Measurements from ENCODE around the gene LTBP3. TPM values are rescaled to one million over a fixed set of nuclear protein-coding genes. Genes with fewer than 3 reads are reported as not detected.

The LTBP3 gene
- total RNA-seq, 3 donors from 2014 or later, result 63.0 to 98.9 (median 95.7) TPM

DNA sequence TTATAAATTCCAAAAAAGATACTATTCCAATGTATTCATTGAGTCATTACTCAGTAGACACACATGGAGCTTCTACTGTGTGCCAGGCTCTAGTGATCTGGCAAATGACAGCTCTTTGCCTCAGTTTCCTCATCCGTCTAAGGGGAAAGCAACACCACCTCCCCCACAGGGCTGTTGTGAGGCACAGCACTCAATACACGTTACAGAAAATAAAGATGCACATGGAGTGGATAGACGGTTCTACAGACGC is 65.8 kb downstream of the LTBP3 start:
- H3K27me3 ChIP-seq, result no peaks in the 10 kb centered on the region
- no peak for TF ChIP-seq POLR2AphosphoS5 (IDR thresholded peaks at IDR 0.05)
- TF ChIP-seq CTCF (IDR thresholded peaks at IDR 0.05), result no peak
- TF ChIP-seq POLR2A (IDR thresholded peaks at IDR 0.05), result no peak
- DNase-seq (ENCODE audit: low spot score in 2 of 2), result no peak
- no peaks in the 10 kb centered on the region for H3K36me3 ChIP-seq
- peaks cover 39 to 77% of the 10 kb centered on the region in 2 donors for H3K4me1 ChIP-seq
- H3K27ac ChIP-seq, result peak overlapping the region; percentile 98 to 99
- intact Hi-C loops (cut with DNase I; ENCODE audit: low total_unique reads), result no loop called here
- no peaks in the 10 kb centered on the region for H3K9me3 ChIP-seq
- peak overlapping the region in 2 of 3 donors; percentile 1 to 40 for H3K4me3 ChIP-seq

DNA sequence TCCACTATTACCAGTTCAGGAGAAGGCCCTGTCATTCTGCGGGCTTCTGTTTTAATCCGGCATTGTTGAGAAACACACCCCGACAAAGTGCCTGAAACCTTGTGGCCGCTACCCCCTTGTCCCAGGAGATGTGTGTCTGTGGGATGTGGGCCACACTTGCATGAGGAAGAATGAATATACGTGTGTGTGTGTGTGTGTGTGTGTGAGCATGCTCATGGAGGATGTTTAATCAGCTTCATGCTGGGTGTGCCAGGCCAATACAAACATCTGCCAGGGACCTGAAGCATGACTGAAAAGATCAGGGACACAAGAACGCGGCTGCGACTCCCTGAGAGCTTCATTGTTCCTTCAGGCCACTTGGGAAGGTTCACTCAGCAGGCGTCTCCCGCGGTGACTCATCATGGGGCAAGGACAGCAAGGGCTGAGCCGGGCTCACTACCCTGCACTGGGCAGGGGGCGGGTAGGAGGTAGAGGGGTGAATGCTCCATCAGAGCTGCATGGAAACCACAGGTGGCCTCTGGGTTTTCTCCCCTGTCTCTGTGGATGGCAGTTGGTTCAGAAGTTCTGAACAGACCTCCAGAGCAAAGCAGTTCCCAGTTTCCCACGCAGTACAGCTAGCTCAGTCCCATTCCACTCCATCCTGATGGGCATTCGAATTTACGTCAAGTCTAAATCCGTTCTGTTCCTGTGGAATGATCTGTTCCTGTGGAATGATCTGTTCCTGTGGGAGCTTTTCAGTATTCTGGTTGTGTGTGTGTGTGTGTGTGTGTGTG is 66.4 kb downstream of the LTBP3 start:
- no peak for TF ChIP-seq POLR2A (IDR thresholded peaks at IDR 0.05)
- TF ChIP-seq POLR2AphosphoS5 (IDR thresholded peaks at IDR 0.05), result peak; percentile 53 to 82 (median 59)
- TF ChIP-seq CTCF (IDR thresholded peaks at IDR 0.05), result no peak
- Histone ChIP-seq H3K4me3 (peak overlapping the region in 2 of 3 donors; percentile 4 to 40), H3K4me1 (peaks cover 43 to 80% of the 10 kb centered on the region in 2 donors), H3K36me3 (no peaks in the 10 kb centered on the region), H3K9me3 (no peaks in the 10 kb centered on the region), H3K27me3 (no peaks in the 10 kb centered on the region), H3K27ac (peak overlapping the region; percentile 98 to 99)
- DNase-seq (ENCODE audit: low spot score in 2 of 2), result peak; percentile 92 to 93
- intact Hi-C loops (cut with DNase I; ENCODE audit: low total_unique reads), result no loop called here

DNA sequence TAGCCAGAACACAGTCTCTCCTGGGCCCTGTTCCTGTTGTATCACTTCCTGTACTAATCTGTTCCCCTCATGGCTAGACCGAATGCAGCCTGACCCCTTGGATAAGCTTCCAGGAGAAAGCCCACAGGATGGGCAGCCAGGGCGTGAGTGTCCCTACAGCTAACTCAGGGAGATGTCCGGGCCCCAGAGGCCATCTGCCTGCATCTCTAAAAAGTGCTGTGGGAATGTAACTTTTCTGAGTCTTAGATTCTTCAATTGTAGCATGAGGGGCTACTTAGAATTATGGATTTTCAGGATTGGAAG is 67.0 kb downstream of the LTBP3 start:
- TF ChIP-seq POLR2AphosphoS5 (IDR thresholded peaks at IDR 0.05) (no peak), POLR2A (IDR thresholded peaks at IDR 0.05) (no peak), CTCF (IDR thresholded peaks at IDR 0.05) (no peak)
- intact Hi-C loops (cut with DNase I; ENCODE audit: low total_unique reads), result no loop called here
- Histone ChIP-seq H3K4me1 (peaks cover 45 to 78% of the 10 kb centered on the region in 2 donors), H3K27me3 (no peaks in the 10 kb centered on the region), H3K4me3 (peak overlapping the region in 1 of 3 donors; percentile 40), H3K27ac (peak overlapping the region; percentile 98 to 99), H3K36me3 (no peaks in the 10 kb centered on the region), H3K9me3 (no peaks in the 10 kb centered on the region)
- no peak for DNase-seq (ENCODE audit: low spot score in 2 of 2)

DNA sequence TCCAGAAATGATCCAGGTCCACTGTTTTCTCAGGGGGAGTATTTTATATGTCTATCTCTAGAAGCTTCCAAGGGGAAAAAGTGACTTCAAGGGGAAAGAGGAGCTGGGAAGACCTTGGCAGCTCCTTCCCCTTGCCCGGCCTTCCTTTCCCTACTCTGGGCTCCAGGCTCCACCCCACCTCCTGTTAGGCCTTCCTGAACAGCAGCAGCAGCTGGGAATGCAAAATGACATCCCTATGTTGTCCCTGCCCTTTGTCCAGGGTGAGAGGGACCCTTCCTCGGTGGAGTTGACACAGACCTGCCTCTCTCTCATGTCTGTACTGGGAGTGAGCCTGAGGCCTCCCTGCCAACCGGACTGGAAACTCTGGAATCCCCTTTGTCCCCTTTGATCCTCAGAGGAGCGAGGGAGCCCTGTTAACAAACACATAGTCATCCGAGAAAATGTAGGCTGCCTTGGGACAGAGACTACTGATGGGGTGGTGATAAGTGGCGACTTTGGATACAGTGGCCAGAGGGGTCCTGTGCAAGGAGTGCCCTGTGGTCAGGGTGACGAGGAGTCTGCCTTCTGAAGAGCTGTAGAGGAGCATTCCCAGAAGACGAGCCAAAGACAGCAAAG is 68.3 kb downstream of the LTBP3 start:
- H3K36me3 ChIP-seq, result no peaks in the 10 kb centered on the region
- H3K4me3 ChIP-seq, result peak overlapping the region in 1 of 3 donors; percentile 34
- peak overlapping the region; percentile 98 to 99 for H3K27ac ChIP-seq
- TF ChIP-seq POLR2AphosphoS5 (IDR thresholded peaks at IDR 0.05) (no peak), CTCF (IDR thresholded peaks at IDR 0.05) (no peak), POLR2A (IDR thresholded peaks at IDR 0.05) (no peak)
- peaks cover 45 to 78% of the 10 kb centered on the region in 2 donors for H3K4me1 ChIP-seq
- no peaks in the 10 kb centered on the region for H3K27me3 ChIP-seq
- intact Hi-C loops (cut with DNase I; ENCODE audit: low total_unique reads), result no loop called here
- no peak for DNase-seq (ENCODE audit: low spot score in 2 of 2)
- no peaks in the 10 kb centered on the region for H3K9me3 ChIP-seq

DNA sequence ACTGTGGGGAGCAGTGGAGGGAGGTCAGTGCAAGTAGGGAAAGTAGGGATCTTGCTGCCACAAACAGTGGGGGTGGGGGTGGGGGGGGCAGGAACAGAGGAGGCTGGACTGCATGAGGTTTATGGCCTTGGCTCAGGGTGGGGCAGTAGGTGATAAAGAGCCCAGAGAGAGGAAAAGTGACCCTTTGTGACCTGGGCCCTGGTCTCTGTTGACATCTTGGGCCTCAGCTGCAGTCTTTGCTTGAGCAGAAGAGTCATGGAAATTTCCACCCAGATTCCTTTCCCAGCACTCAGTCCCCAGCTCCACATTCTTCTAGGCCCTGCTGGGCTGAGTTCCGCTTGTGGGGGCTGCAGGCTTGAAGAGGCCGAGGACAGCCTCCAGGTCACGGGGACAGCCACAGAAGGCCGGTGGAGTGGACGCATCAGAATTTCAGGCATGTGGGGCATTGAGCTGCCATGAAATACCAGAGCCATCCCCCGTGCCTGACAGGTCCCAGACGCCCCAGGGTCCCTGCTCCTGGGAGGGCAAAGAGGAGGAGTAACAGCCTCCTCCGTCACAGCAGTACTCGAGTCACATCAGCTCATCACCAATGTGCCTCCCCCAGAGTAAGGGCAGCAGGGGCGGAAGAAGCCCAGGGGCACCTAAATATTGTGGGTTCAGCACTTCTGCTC is 69.0 kb downstream of the LTBP3 start:
- H3K9me3 ChIP-seq, result no peaks in the 10 kb centered on the region
- no peaks in the 10 kb centered on the region for H3K27me3 ChIP-seq
- peak in 1 of 2 donors; percentile 83 for DNase-seq (ENCODE audit: low spot score in 2 of 2)
- intact Hi-C loops (cut with DNase I; ENCODE audit: low total_unique reads), result no loop called here
- H3K27ac ChIP-seq, result peak overlapping the region; percentile 98 to 99
- peak overlapping the region in 1 of 3 donors; percentile 34 for H3K4me3 ChIP-seq
- peak; percentile 24 to 70 (median 55) for TF ChIP-seq POLR2AphosphoS5 (IDR thresholded peaks at IDR 0.05)
- no peak for TF ChIP-seq POLR2A (IDR thresholded peaks at IDR 0.05)
- no peak for TF ChIP-seq CTCF (IDR thresholded peaks at IDR 0.05)
- no peaks in the 10 kb centered on the region for H3K36me3 ChIP-seq
- H3K4me1 ChIP-seq, result peaks cover 41 to 74% of the 10 kb centered on the region in 2 donors
